Mesenchymal stem cell (in vitro differentiated cells and primary cell): Measurements from ENCODE around the gene MIB2.

Experiments
- DNase-seq: peaks from one replicate; pipeline ENCODE4 v3.0.0-alpha.2; 2013
- H2AFZ ChIP-seq: one replicate; pipeline ENCODE4 v1.6.1; 2013; ENCODE audit warnings: low read depth, mild to moderate bottlenecking, control low read depth, inconsistent platforms, low read length, moderate library complexity
- H2AK5ac ChIP-seq: 2 replicates; pipeline ENCODE4 v1.6.1; 2013; ENCODE audit warnings: low read length, moderate library complexity, mild to moderate bottlenecking, inconsistent platforms; ENCODE audit not compliant: severe bottlenecking
- H2BK120ac ChIP-seq: one replicate; pipeline ENCODE4 v1.6.1; 2013; ENCODE audit warnings: low read depth, mild to moderate bottlenecking, inconsistent platforms, low read length, moderate library complexity
- H2BK12ac ChIP-seq, 2 experiments: one replicate each; pipeline ENCODE4 v1.6.1; 2013; ENCODE audit warnings: inconsistent platforms in 2 of 2, low read length in 2 of 2, mild to moderate bottlenecking in 2 of 2, moderate library complexity in 2 of 2, control low read depth in 1 of 2
- H2BK15ac ChIP-seq: one replicate; pipeline ENCODE4 v1.6.1; 2013; ENCODE audit warnings: mild to moderate bottlenecking, low read depth, inconsistent platforms; ENCODE audit not compliant: poor library complexity, severe bottlenecking
- H2BK5ac ChIP-seq: 2 replicates; pipeline ENCODE4 v1.6.1; 2013; ENCODE audit warnings: low read depth, mild to moderate bottlenecking, low read length, control low read depth, inconsistent platforms; ENCODE audit not compliant: poor library complexity, severe bottlenecking
- H3K14ac ChIP-seq, 2 experiments: one replicate each; pipeline ENCODE4 v1.6.1; 2013; ENCODE audit warnings: inconsistent platforms in 2 of 2, low read length in 2 of 2, control low read depth in 1 of 2, mild to moderate bottlenecking in 1 of 2, moderate library complexity in 1 of 2
- H3K18ac ChIP-seq, 2 experiments: one replicate each; pipeline ENCODE4 v1.6.1; 2013; ENCODE audit warnings: inconsistent platforms in 2 of 2, low read length in 2 of 2, control low read depth in 1 of 2, low read depth in 1 of 2, mild to moderate bottlenecking in 1 of 2
- H3K23ac ChIP-seq, 2 experiments: one replicate each; pipeline ENCODE4 v1.6.1; 2013; ENCODE audit warnings: inconsistent platforms in 2 of 2, low read length in 2 of 2, mild to moderate bottlenecking in 2 of 2, moderate library complexity in 2 of 2, control low read depth in 1 of 2
- H3K27ac ChIP-seq: 2 replicates; pipeline ENCODE4 v1.5.1; 2013; ENCODE audit warnings: mild to moderate bottlenecking, moderate library complexity, low read length, control low read depth, inconsistent platforms; ENCODE audit not compliant: poor library complexity, severe bottlenecking
- H3K27me3 ChIP-seq, 2 experiments: 2 replicates each; pipeline versions ENCODE4 v1.6.1 to v1.7.0; 2013; ENCODE audit warnings: low read length in 2 of 2, mild to moderate bottlenecking in 2 of 2, moderate library complexity in 2 of 2, control low read depth in 1 of 2, inconsistent platforms in 1 of 2; ENCODE audit not compliant: control insufficient read depth in 1 of 2, insufficient read depth in 1 of 2
- H3K36me3 ChIP-seq, 2 experiments: 2 replicates each; pipeline versions ENCODE4 v1.6.1 to v1.7.0; 2013; ENCODE audit warnings: low read length in 2 of 2, control low read depth in 1 of 2, inconsistent platforms in 1 of 2, low read depth in 1 of 2, mild to moderate bottlenecking in 1 of 2; ENCODE audit not compliant: insufficient read depth in 2 of 2, control insufficient read depth in 1 of 2
- H3K4ac ChIP-seq, 2 experiments: one replicate each; pipeline ENCODE4 v1.6.1; 2013; ENCODE audit warnings: inconsistent platforms in 2 of 2, low read length in 2 of 2, mild to moderate bottlenecking in 2 of 2, moderate library complexity in 2 of 2, control low read depth in 1 of 2, low read depth in 1 of 2
- H3K4me1 ChIP-seq: 2 replicates; pipeline ENCODE4 v1.6.1; 2013; ENCODE audit warnings: low read depth, low read length, control low read depth; ENCODE audit not compliant: control insufficient read depth, insufficient read depth
- H3K4me2 ChIP-seq: 2 replicates; pipeline ENCODE4 v1.6.1; 2013; ENCODE audit warnings: low read length, mild to moderate bottlenecking, inconsistent platforms; ENCODE audit not compliant: poor library complexity, severe bottlenecking
- H3K4me3 ChIP-seq, 2 experiments: 2 replicates each; pipeline versions ENCODE4 v1.5.1 to v1.7.0; 2013; ENCODE audit warnings: low read length in 2 of 2, mild to moderate bottlenecking in 2 of 2, control low read depth in 1 of 2, low read depth in 1 of 2; ENCODE audit not compliant: insufficient read depth in 1 of 2
- H3K79me1 ChIP-seq: replicated peaks from 2 replicates; pipeline ENCODE4 v1.6.1; 2013; ENCODE audit warnings: mild to moderate bottlenecking, control low read depth, low read length, inconsistent platforms; ENCODE audit not compliant: poor library complexity, severe bottlenecking
- H3K9ac ChIP-seq: 2 replicates; pipeline ENCODE4 v1.7.0; 2013; ENCODE audit warnings: mild to moderate bottlenecking, low read length, moderate library complexity
- H3K9me3 ChIP-seq: 2 replicates; pipeline ENCODE4 v1.7.0; 2013; ENCODE audit warnings: mild to moderate bottlenecking, low read length; ENCODE audit not compliant: control insufficient read depth
- H4K8ac ChIP-seq: one replicate; pipeline ENCODE4 v1.6.1; 2013; ENCODE audit warnings: inconsistent platforms, mild to moderate bottlenecking, low read length, moderate library complexity
- H4K91ac ChIP-seq: one replicate; pipeline ENCODE4 v1.6.1; 2013; ENCODE audit warnings: mild to moderate bottlenecking, low read length, inconsistent platforms
- WGBS: methylation state at CpG from one replicate; pipeline ENCODE4 v1.1.7; 2013; ENCODE audit warnings: mixed read lengths; 5-methylcytosine and 5-hydroxymethylcytosine counted together

MIB2 gene

GRCh38 chr1:1578371-1578940 is 36.8 kb upstream of the MIB2 start:
- no peaks in the 10 kb centered on the region for H3K36me3 ChIP-seq
- H2AK5ac ChIP-seq, result no peak overlapping the region
- H3K4me1 ChIP-seq, result peaks cover 4% of the 10 kb centered on the region
- H3K79me1 ChIP-seq, result peaks cover 5% of the 10 kb centered on the region
- H3K4ac ChIP-seq, result no peak overlapping the region
- H4K91ac ChIP-seq, result no peak overlapping the region
- H3K27ac ChIP-seq, result no peak overlapping the region
- peaks cover 23 to 36% of the 10 kb centered on the region in 2 experiments for H3K27me3 ChIP-seq
- H3K4me2 ChIP-seq, result no peak overlapping the region
- H2BK120ac ChIP-seq, result no peak overlapping the region
- H3K23ac ChIP-seq, result no peak overlapping the region
- WGBS, result 92% methylated on average over 13 of the region's 13 CpGs
- no peak overlapping the region for H3K9ac ChIP-seq
- no peaks in the 10 kb centered on the region for H3K9me3 ChIP-seq
- H4K8ac ChIP-seq, result no peak overlapping the region
- H2AFZ ChIP-seq, result no peak overlapping the region
- no peak overlapping the region for H3K18ac ChIP-seq
- H2BK15ac ChIP-seq, result no peak overlapping the region
- no peak overlapping the region for H2BK12ac ChIP-seq
- DNase-seq, result no peak
- H3K4me3 ChIP-seq, result no peak overlapping the region
- H3K14ac ChIP-seq, result no peak overlapping the region
- no peak overlapping the region for H2BK5ac ChIP-seq

GRCh38 chr1:1582585-1583346 is 32.5 kb upstream of the MIB2 start:
- 80% methylated on average over 9 of the region's 9 CpGs for WGBS

GRCh38 chr1:1583347-1584010 is 31.8 kb upstream of the MIB2 start:
- Histone ChIP-seq H2AK5ac (no peak overlapping the region), H2BK12ac (no peak overlapping the region), H3K4ac (no peak overlapping the region), H3K4me2 (no peak overlapping the region), H3K4me1 (no peaks in the 10 kb centered on the region), H3K79me1 (no peaks in the 10 kb centered on the region), H2BK120ac (no peak overlapping the region), H3K18ac (no peak overlapping the region), H3K27me3 (peaks cover 19 to 39% of the 10 kb centered on the region in 2 experiments), H3K9me3 (no peaks in the 10 kb centered on the region), H2AFZ (no peak overlapping the region), H3K27ac (no peak overlapping the region), H4K8ac (peak overlapping the region; percentile 55), H3K9ac (no peak overlapping the region), H2BK15ac (no peak overlapping the region), H3K23ac (no peak overlapping the region), H3K4me3 (no peak overlapping the region), H2BK5ac (no peak overlapping the region), H3K36me3 (no peaks in the 10 kb centered on the region), H3K14ac (no peak overlapping the region), H4K91ac (no peak overlapping the region)
- WGBS, result 81% methylated on average over 22 of the region's 23 CpGs
- no peak for DNase-seq

More at GRCh38 chr1:1582585-1583346, 32.5 kb upstream of the MIB2 start:
- no peaks in the 10 kb centered on the region for H3K9me3 ChIP-seq
- no peak overlapping the region for H3K18ac ChIP-seq
- no peak overlapping the region for H3K4me3 ChIP-seq
- no peak overlapping the region for H2AK5ac ChIP-seq
- peak overlapping the region; percentile 54 for H4K8ac ChIP-seq
- no peaks in the 10 kb centered on the region for H3K79me1 ChIP-seq
- no peak overlapping the region for H3K4me2 ChIP-seq
- H3K4ac ChIP-seq, result no peak overlapping the region
- H3K4me1 ChIP-seq, result no peaks in the 10 kb centered on the region
- no peak for DNase-seq
- no peak overlapping the region for H3K23ac ChIP-seq
- no peak overlapping the region for H2AFZ ChIP-seq
- no peak overlapping the region for H3K14ac ChIP-seq
- no peak overlapping the region for H3K27ac ChIP-seq
- H3K9ac ChIP-seq, result no peak overlapping the region
- H4K91ac ChIP-seq, result no peak overlapping the region
- no peak overlapping the region for H2BK12ac ChIP-seq
- no peak overlapping the region for H2BK120ac ChIP-seq
- no peak overlapping the region for H2BK5ac ChIP-seq
- peaks cover 24 to 46% of the 10 kb centered on the region in 2 experiments for H3K27me3 ChIP-seq
- H3K36me3 ChIP-seq, result no peaks in the 10 kb centered on the region
- no peak overlapping the region for H2BK15ac ChIP-seq

GRCh38 chr1:1591452-1591851 is 23.8 kb upstream of the MIB2 start:
- Histone ChIP-seq H3K27me3 (peaks cover 17 to 20% of the 10 kb centered on the region in 2 experiments), H3K27ac (no peak overlapping the region), H3K9ac (no peak overlapping the region), H2BK15ac (no peak overlapping the region), H2BK12ac (no peak overlapping the region), H2BK120ac (no peak overlapping the region), H2AFZ (no peak overlapping the region), H2AK5ac (no peak overlapping the region), H3K23ac (no peak overlapping the region), H3K18ac (no peak overlapping the region), H3K79me1 (no peaks in the 10 kb centered on the region), H2BK5ac (no peak overlapping the region), H3K4ac (no peak overlapping the region), H3K9me3 (no peaks in the 10 kb centered on the region), H4K8ac (no peak overlapping the region), H3K4me2 (no peak overlapping the region), H4K91ac (no peak overlapping the region), H3K4me3 (no peak overlapping the region), H3K36me3 (no peaks in the 10 kb centered on the region), H3K14ac (no peak overlapping the region), H3K4me1 (peaks cover 1% of the 10 kb centered on the region)
- peak; percentile 24 for DNase-seq
- 86% methylated on average over 13 of the region's 13 CpGs for WGBS
